Colonic mucosa (tissue), 4 donors: ENCODE measurements around the gene NACAD. TPM values are rescaled to one million over a fixed set of nuclear protein-coding genes. Genes with fewer than 3 reads are reported as not detected.

Experiments
- DNase-seq: peaks from one replicate; pipeline ENCODE4 v3.0.0-alpha.2; 2020
- H3K27ac ChIP-seq: fragments of 200-600 bp; one replicate; pipeline ENCODE4 v1.8.0; 2021
- H3K27me3 ChIP-seq: fragments of 200-600 bp; one replicate; pipeline ENCODE4 v1.8.0; 2021
- H3K36me3 ChIP-seq: fragments of 200-600 bp; one replicate; pipeline ENCODE4 v1.8.0; 2021
- H3K4me1 ChIP-seq: fragments of 200-600 bp; one replicate; pipeline ENCODE4 v1.8.0; 2021; ENCODE audit warnings: mild to moderate bottlenecking
- H3K4me3 ChIP-seq: fragments of 200-600 bp; one replicate; pipeline ENCODE4 v1.8.0; 2021
- H3K9ac ChIP-seq, 2 donors: one replicate each; pipeline ENCODE4 v1.7.0; 2013; ENCODE audit warnings: control low read depth in 2 of 2, low read depth in 2 of 2, low read length in 2 of 2
- H3K9me3 ChIP-seq: fragments of 200-600 bp; one replicate; pipeline ENCODE4 v1.8.0; 2021
- intact Hi-C: fragments of 100-400 bp; cut with DNase I; formaldehyde crosslinking; loops from one replicate; pipeline ENCODE4 v1.14.1; 2022
- total RNA-seq, 2 donors: library from RNA; stranded (reverse); fragmentation: NEBNext Ultra II Directional in 1 of 2; extraction: Animal tissue kit (Norgen Biotek cat#: 25700) in 1 of 2; gene quantifications; one replicate each; pipeline ENCODE4 v1.2.1, GENCODE V29; 2021
- TF ChIP-seq, protein P1 (sequence below): fragments of 200-600 bp; IDR thresholded peaks from one replicate; pipeline ENCODE4 v1.8.0; 2022; ENCODE audit warnings: antibody characterized with exemption, mild to moderate bottlenecking
- donor health status: healthy.
- donor health status: DM: no; HTN: no; CAD: no.
- donor health status: DM: no; HTN: no; CAD: no.

Gene NACAD
- total RNA-seq, 2 donors from 2014 or later: 1.0 to 3.3 TPM

DNA sequence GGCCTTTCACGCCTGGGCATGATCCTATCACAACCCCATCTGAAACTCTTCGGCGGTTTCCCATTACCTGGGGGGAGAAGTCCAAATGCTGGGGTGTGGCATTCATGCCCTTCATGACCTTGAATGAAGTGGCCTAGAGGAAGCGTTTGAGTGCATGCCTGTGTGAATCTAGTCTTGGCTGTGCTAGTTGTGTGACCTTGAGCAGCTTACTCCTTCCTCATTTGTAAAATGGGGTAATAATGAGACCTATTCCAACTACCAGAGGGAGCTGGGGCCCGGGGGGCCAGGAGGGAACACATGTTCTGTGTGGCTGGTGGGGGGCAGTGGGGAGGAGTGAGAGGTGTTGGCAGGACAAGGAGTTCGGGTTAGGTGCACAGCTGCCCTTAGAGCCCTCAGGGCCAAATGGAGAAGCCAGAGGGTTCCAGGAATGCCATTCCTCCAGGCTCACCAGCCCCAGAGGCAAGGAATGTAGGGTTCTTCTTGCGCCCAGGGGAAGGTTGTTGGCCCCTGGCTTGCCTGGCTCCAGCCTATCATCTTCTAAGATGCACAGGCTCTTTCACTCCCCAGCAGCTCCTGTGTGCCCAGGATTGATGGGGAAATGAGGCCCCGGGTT lies 44.0 kb upstream of the NACAD start:
- Histone ChIP-seq H3K4me3 (no peak overlapping the region), H3K4me1 (no peaks in the 10 kb centered on the region), H3K27me3 (no peaks in the 10 kb centered on the region), H3K27ac (no peak overlapping the region), H3K9me3 (no peaks in the 10 kb centered on the region), H3K36me3 (no peaks in the 10 kb centered on the region), H3K9ac (no peak overlapping the region)
- DNase-seq: no peak
- TF ChIP-seq, protein P1, sequence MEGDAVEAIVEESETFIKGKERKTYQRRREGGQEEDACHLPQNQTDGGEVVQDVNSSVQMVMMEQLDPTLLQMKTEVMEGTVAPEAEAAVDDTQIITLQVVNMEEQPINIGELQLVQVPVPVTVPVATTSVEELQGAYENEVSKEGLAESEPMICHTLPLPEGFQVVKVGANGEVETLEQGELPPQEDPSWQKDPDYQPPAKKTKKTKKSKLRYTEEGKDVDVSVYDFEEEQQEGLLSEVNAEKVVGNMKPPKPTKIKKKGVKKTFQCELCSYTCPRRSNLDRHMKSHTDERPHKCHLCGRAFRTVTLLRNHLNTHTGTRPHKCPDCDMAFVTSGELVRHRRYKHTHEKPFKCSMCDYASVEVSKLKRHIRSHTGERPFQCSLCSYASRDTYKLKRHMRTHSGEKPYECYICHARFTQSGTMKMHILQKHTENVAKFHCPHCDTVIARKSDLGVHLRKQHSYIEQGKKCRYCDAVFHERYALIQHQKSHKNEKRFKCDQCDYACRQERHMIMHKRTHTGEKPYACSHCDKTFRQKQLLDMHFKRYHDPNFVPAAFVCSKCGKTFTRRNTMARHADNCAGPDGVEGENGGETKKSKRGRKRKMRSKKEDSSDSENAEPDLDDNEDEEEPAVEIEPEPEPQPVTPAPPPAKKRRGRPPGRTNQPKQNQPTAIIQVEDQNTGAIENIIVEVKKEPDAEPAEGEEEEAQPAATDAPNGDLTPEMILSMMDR: no peak
- intact Hi-C loops: loop anchor here (10.0 kb wide), 2 partner anchors 278 to 538 kb away; no protein-coding TSS in a partner anchor

DNA sequence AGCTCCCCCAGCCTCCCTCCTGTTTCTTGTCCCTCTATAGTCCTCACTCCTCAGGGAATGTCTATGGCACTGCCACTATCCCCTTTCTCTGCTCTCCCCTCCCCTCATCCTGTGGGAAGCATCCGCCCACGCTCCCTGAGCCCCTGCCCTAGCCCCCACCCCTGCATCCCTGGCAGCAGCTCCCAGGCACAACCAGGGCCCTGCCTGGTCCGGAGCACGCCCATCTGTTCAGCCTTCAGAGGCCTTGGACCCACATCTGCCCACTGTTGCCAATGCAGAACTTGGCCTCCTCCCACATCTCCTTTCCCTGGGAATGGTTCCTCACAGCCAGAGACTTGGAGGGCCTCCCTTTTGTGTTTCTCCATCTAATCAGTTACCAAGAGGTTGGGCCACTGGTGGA lies 43.1 kb upstream of the NACAD start:
- H3K9me3 ChIP-seq: no peaks in the 10 kb centered on the region
- H3K36me3 ChIP-seq: no peaks in the 10 kb centered on the region
- intact Hi-C loops: loop anchor here (10.0 kb wide), 2 partner anchors 277 to 537 kb away; no protein-coding TSS in a partner anchor
- H3K4me3 ChIP-seq: no peak overlapping the region
- H3K27ac ChIP-seq: no peak overlapping the region
- TF ChIP-seq, protein P1: no peak
- no peaks in the 10 kb centered on the region for H3K4me1 ChIP-seq
- no peak for DNase-seq
- H3K9ac ChIP-seq: no peak overlapping the region
- no peaks in the 10 kb centered on the region for H3K27me3 ChIP-seq

DNA sequence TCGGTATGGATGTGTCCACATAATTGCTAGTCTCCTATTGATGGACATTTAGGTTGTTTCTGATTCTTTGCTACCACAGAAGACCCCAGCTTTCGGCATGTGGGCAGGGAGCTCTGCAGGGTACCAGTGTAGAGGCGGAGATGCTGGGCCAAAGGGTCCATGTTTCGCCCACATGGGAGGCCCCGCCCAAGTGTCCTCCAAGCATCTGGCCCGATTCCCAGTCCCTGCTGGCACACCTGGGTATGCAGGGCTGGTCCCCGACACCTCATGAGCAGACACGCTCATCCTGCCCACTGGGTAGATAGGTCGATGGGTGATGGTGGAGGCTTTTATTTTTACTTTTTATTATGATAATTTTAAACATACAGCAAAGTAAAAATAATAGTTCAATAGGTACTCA lies 42.1 kb upstream of the NACAD start:
- no peaks in the 10 kb centered on the region for H3K27me3 ChIP-seq
- no peak overlapping the region for H3K9ac ChIP-seq
- no peaks in the 10 kb centered on the region for H3K9me3 ChIP-seq
- H3K4me3 ChIP-seq: no peak overlapping the region
- no peak overlapping the region for H3K27ac ChIP-seq
- H3K4me1 ChIP-seq: no peaks in the 10 kb centered on the region
- DNase-seq: no peak
- TF ChIP-seq, protein P1: no peak
- H3K36me3 ChIP-seq: no peaks in the 10 kb centered on the region
- intact Hi-C loops: loop anchor here (10.0 kb wide), 2 partner anchors 276 to 536 kb away; no protein-coding TSS in a partner anchor

DNA sequence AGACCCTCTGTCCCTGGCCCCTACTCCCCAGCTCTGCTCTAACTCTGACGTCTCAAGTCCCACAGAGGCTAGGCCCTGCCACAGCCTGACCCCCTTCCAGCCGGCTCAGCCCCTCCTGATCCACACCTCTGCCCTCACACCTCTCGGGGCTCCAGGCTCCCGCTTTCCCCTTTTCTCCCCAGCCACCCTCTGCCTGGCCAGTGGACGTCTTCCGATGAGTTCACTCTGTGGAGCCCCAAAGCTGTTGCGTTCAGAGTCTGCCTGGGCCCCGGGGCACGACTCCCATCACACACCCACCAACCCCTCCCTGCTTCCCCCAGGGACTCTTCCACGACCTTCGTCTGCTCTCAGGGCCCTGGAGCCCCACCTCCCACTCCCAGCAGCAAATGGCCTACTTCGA lies 41.1 kb upstream of the NACAD start:
- TF ChIP-seq, protein P1: no peak
- H3K27me3 ChIP-seq: no peaks in the 10 kb centered on the region
- no peak overlapping the region for H3K9ac ChIP-seq
- intact Hi-C loops: loop anchor here (10.0 kb wide), 2 partner anchors 275 to 535 kb away; no protein-coding TSS in a partner anchor
- H3K4me3 ChIP-seq: no peak overlapping the region
- DNase-seq: no peak
- no peaks in the 10 kb centered on the region for H3K9me3 ChIP-seq
- no peaks in the 10 kb centered on the region for H3K4me1 ChIP-seq
- H3K36me3 ChIP-seq: no peaks in the 10 kb centered on the region
- H3K27ac ChIP-seq: no peak overlapping the region

DNA sequence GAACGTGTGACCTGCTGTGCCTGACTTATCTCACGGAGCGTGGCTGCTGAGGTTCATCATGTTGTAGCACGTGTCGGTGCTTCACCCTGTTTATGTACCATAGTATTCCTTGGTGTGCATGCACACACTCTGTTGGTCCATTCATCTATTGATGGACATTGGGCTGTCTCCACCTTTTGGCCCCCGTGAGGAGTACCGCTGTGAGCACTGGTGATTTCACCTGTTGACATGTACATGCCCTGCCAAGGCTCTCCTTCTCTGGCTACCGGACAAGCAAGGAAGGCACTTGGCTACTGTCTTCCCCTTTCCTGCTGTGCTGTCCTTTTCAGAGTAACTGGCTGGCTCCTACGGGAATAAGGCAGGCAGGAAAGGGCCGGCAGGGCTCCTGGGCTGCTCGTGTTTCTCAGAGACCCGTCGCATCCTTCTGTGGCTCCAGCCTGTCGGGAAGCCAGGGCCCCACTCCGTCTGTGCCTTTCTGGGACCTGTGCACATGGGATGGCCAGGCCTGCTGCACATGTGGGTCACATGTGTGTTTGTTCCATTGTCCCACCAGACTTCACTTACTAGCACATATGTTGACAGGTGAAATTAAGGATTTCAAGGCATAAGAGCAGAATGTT lies 40.5 kb upstream of the NACAD start:
- H3K4me3 ChIP-seq: no peak overlapping the region
- DNase-seq: no peak
- H3K9me3 ChIP-seq: no peaks in the 10 kb centered on the region
- intact Hi-C loops: no loop called here
- H3K27ac ChIP-seq: no peak overlapping the region
- TF ChIP-seq, protein P1: no peak
- no peak overlapping the region for H3K9ac ChIP-seq
- H3K4me1 ChIP-seq: no peaks in the 10 kb centered on the region
- no peaks in the 10 kb centered on the region for H3K36me3 ChIP-seq
- no peaks in the 10 kb centered on the region for H3K27me3 ChIP-seq
